WTC11 (cell line): Measurements from ENCODE around the gene HMCN1.

ENCODE experiments used
- SP1 ChIP-seq: sonication (generic); formaldehyde crosslinking; conservative IDR thresholded peaks from 2 replicates; pipeline ENCODE4 v1.8.1; 2022; ENCODE audit warnings: missing genetic modification reagents
- ZNF263 ChIP-seq: sonication (generic); formaldehyde crosslinking; IDR thresholded peaks from 2 replicates; pipeline ENCODE4 v1.8.1; 2022; ENCODE audit warnings: low read depth, mild to moderate bottlenecking, moderate library complexity, missing genetic modification reagents
- TF ChIP-seq, protein P1 (sequence below): fragments of 250-450 bp; sonication (Bioruptor Pico); IDR thresholded peaks from 2 replicates; pipeline ENCODE4 v1.9.0; 2021; ENCODE audit warnings: mild to moderate bottlenecking
- TF ChIP-seq, protein P2 (sequence below): fragments of 200-600 bp; IDR thresholded peaks from 2 replicates; pipeline ENCODE4 v1.8.0; 2022; ENCODE audit warnings: antibody characterized with exemption

DNA sequence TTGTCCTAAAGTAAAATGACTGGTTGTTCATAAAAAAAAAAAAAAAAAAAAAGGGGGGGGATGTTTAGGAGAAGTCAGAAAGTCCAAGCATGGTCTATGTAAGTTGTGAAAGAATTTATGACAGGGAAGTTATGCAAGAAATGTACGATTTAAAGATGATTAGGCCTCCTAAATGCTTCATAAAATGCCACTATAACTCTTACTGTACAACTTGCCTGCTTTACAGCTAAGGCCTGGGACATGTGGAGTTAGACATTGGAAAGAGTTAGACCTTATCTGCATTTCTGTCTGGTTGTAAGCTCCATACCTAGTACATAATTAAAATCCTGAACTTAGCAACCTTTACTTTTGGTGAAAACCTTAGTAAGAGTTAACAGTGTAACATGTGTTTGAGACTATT, 490.9 kb downstream of the HMCN1 start:
- no peak for TF ChIP-seq ZNF263
- TF ChIP-seq, protein P1, sequence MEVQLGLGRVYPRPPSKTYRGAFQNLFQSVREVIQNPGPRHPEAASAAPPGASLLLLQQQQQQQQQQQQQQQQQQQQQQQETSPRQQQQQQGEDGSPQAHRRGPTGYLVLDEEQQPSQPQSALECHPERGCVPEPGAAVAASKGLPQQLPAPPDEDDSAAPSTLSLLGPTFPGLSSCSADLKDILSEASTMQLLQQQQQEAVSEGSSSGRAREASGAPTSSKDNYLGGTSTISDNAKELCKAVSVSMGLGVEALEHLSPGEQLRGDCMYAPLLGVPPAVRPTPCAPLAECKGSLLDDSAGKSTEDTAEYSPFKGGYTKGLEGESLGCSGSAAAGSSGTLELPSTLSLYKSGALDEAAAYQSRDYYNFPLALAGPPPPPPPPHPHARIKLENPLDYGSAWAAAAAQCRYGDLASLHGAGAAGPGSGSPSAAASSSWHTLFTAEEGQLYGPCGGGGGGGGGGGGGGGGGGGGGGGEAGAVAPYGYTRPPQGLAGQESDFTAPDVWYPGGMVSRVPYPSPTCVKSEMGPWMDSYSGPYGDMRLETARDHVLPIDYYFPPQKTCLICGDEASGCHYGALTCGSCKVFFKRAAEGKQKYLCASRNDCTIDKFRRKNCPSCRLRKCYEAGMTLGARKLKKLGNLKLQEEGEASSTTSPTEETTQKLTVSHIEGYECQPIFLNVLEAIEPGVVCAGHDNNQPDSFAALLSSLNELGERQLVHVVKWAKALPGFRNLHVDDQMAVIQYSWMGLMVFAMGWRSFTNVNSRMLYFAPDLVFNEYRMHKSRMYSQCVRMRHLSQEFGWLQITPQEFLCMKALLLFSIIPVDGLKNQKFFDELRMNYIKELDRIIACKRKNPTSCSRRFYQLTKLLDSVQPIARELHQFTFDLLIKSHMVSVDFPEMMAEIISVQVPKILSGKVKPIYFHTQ, result no peak
- TF ChIP-seq, protein P2, sequence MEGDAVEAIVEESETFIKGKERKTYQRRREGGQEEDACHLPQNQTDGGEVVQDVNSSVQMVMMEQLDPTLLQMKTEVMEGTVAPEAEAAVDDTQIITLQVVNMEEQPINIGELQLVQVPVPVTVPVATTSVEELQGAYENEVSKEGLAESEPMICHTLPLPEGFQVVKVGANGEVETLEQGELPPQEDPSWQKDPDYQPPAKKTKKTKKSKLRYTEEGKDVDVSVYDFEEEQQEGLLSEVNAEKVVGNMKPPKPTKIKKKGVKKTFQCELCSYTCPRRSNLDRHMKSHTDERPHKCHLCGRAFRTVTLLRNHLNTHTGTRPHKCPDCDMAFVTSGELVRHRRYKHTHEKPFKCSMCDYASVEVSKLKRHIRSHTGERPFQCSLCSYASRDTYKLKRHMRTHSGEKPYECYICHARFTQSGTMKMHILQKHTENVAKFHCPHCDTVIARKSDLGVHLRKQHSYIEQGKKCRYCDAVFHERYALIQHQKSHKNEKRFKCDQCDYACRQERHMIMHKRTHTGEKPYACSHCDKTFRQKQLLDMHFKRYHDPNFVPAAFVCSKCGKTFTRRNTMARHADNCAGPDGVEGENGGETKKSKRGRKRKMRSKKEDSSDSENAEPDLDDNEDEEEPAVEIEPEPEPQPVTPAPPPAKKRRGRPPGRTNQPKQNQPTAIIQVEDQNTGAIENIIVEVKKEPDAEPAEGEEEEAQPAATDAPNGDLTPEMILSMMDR, result no peak
- no peak for TF ChIP-seq SP1 (CRISPR knock-in tag)
